SKM-1 treated with dmso at 0.1 percent for 144 hours (cell line): ENCODE results near the gene GNMT.

ENCODE experiments used
- DNase-seq: peaks from one replicate; lab custom pipeline; 2025; ENCODE audit not compliant: unreplicated experiment; lab: John Stamatoyannopoulos, UW

Gene GNMT

DNA sequence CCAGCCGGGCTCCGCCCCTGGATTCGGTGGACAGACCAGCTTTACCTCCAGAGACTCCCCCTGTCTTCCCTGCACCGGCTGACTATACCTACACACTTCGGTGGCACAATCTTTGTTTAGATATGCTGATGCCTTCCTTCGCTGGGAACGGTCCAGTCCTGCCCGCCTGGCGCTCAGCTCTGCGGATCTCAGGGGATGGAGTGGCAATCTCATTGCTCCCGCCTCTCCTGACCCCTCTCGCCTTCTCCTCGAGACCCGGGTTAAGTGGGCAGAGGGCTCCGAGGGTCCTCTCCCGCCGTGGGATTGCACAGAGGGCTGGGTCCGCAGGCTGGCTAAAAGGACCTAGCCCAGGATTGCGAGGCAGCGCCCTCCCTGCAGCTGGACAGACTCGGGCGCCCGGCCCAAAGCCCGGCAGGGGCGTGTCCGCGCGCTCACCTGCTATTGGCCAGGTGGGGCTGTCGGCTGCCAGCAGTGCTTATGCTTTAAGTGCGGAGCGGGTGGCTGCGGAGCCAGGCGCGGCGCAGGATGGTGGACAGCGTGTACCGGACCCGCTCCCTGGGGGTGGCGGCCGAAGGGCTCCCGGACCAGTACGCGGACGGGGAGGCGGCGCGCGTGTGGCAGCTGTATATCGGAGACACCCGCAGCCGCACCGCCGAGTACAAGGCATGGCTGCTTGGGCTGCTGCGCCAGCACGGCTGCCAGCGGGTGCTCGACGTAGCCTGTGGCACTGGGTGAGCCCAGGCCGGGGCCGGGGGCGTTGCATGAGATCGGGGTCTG lies at the start of gene GNMT:
Gene GNMT (plus strand): TSS at position 512 of the 777 bp plus-strand sequence. CDS start 14 bp downstream, at position 526.
- no peak for DNase-seq

DNA sequence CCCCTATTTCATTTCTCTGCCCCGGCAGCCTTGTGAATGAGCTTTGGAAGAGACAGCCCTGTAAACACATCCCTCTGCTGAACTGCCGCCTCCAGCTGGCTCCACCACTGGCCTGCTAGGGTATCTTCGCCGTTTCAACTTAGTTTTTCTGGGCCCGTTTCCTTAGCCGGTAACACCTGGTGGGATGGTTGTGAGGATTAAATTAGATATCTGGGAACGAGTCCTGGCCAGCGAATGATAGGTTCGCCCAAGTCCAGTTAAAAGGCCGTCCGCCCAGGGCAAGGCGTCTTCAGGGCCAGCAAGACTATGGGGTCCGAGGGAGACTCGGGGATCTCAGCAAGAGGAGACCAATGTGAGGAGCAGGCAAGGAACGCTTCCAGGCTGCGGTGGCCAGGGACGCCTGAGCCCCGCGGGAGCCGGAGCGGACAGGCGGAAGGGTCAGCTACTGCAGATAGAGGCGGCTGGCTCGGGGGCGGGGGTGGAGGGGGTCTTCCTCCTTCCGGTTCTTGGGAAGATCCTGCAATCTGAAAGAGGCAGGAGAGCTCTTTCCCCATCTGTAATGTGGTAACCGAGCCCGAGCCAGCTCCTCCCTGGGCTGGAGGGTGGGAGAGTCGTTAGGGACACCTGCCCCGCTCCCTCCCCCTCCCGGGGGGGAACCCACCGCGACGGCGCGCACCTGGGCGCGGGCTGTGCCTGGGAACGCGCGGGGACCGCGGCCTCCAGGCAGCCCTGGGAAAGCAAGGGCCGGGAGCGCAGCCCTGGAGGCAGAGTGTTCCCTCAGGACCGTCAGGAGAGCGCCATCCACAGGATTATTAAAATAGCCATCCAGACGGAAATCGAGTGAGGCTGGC lies 49.2 kb upstream of the GNMT start:
- DNase-seq = no peak

DNA sequence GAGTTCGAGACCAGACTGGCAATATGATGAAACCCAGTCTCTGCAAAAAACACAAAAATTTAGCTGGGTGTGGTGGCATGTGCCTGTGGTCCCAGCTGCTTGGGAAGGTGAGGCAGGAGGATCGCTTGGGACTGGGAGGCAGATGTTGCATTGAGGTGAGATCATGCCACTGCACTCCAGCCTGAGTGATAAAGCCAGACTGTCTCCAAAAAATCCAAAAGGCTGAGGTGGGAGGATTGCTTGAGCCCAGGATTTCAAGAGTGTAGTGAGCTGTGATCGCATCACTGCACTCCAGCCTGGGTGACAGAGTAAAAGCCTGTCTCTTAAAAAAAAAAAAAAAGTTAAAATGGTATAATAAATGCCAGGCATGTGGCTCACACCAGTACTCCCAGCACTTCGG lies 46.0 kb upstream of the GNMT start:
- DNase-seq = no peak

DNA sequence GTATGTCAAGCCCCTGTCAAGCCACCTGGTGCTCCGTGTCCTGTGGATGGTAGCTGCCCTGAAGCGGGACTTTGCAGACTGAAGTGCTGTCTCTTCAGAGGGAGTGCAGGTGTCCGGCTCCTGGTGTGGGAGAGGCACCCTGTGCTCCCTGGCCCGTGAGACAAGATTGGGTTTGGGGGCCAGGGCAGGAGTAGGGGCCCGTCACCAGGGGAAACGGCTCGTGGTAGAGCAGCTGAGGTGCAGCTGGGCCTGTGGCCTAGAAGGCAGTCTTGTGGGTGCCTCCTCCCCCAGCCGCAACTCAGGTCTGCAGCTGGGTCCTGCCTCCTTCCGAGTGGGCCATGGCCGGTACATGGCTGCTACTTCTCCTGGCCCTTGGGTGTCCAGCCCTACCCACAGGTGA lies 44.8 kb upstream of the GNMT start, which contains the start of gene PTCRA:
Gene PTCRA (plus strand): TSS at position 322 of the 400 bp plus-strand sequence. CDS start 17 bp downstream, at position 339.
- no peak for DNase-seq

DNA sequence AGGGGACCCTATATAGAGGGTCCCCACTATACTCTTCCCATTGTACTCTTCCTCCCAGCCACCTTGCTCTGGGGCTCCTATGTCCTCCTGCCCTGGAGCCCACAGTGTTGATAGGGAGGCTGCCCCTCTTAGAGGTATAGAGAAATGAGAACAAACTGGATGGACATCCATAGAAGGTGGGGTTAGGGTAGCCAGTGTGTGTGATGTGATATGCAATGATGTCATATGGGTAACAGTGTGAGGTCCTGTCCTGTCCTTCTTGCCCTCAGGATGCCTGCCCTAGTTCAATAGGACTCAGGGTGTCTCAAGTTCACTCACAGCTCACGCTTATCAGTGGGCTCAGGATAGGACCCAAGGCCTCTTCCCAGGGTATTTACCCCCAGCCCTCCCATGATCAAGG lies 44.3 kb upstream of the GNMT start:
- DNase-seq = no peak

DNA sequence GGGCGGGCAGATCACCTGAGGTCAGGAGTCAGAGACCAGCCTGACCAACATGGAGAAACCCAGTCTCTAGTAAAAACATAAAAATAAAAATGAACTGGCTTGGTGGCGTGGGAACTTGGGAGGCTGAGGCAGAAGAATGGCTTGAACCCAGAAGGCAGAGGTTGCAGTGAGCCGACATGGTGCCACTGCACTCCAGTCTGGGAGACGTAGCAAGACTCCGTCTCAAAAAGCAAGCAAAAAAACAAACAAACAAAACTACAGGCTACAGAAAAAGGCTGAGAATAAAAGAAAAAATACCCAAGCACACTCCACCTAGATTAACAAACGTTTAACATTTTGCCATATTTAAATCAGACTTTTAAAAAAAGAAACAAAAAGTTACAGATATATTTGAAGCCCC lies 38.8 kb upstream of the GNMT start:
- no peak for DNase-seq

DNA sequence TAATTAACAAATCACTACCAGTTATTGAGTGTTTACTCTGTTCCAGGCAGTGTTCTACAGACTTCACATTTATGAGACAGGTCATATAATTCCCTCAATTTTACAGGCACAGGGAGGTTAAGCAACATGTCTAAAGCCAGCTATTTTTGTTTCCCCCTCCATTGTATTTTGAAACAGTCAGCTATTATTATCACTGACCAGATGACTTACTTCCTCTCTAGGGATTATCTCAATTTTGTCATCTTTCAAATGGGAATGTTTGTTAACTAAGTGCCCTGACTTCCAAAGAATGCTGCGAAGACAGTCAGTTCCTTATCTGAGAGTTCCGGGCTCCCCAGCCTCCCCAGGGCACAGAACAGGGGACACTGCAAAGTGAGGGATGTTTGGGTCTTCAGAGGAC lies 36.9 kb upstream of the GNMT start:
- DNase-seq = peak; percentile 73

DNA sequence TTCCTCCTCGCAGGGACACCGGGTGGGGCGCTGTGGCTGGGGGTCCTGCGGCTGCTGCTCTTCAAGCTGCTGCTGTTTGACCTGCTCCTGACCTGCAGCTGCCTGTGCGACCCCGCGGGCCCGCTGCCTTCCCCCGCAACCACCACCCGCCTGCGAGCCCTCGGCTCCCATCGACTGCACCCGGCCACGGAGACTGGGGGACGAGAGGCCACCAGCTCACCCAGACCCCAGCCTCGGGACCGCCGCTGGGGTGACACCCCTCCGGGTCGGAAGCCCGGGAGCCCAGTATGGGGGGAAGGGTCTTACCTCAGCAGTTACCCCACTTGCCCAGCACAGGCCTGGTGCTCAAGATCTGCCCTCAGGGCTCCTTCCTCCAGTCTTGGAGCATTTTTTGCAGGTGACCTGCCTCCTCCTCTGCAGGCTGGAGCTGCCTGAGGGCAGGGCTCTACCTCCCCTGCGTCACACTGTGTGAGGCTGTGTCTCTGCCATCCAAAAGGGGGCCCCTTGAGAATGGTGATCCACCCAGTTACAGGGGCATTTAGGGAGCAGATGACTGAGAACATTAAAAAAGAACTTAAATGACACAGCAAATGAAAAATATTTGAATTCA lies 35.2 kb upstream of the GNMT start:
- no peak for DNase-seq

DNA sequence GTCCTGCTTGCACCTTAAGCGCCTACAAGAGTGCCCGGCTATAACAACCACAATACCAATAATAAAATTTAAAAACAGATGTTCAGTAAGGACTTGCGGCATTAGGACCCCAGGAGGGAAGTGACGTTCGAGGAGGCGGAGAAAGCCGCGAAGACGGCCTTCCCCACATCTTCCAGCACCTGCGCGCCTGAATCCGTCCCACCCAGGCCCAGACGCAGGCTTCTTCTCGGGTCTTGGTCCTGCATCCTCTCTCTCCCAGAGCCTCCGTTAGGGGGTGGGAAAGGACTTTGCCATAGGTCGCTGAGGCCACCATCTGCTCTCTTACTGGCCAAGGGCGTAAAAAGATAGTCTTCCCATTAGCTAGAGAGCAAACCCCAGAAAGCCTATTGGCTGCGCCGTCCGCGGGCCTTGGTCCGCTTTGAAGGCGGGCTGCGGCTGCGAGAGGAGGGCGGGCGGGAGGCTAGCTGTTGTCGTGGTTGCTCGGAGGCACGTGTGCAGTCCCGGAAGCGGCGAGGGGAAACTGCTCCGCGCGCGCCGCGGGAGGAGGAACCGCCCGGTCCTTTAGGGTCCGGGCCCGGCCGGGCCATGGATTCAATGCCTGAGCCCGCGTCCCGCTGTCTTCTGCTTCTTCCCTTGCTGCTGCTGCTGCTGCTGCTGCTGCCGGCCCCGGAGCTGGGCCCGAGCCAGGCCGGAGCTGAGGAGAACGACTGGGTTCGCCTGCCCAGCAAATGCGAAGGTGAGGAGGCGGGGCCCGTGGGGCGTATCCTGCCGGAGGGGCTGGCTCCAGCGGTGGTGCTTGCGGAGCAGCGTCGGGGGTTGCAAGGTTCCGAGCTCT lies 31.4 kb upstream of the GNMT start, which contains the start of gene CNPY3:
Gene CNPY3 (plus strand): TSS at position 495 of the 835 bp plus-strand sequence. CDS start 91 bp downstream, at position 586.
- peak; percentile 98 for DNase-seq

DNA sequence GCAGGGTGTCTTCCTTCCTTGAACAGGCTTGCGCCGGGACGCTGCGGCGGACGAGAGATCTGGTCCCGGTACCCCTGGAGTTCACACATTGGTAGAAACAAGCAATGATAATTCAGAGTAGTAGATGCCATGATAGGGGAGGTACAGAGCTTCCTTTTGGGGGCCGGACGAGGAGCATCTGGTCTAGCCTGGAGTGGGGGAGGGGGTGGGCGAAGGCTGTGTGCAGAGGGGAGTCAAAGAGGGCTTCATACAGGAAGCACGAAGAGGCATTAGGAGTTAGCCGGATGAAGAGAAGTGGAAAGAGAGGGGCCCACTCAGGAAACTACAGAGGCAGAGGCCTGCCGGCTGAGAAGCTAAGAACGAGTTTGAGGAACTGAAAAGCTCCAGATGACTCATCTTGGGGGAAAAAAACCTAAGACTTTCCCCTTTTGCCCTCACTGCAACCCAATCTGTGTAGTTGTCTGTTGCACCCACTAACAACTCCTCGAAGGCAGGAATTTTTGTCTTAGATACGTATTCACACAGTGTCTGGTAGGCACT lies 30.7 kb upstream of the GNMT start:
- peak; percentile 97 for DNase-seq

DNA sequence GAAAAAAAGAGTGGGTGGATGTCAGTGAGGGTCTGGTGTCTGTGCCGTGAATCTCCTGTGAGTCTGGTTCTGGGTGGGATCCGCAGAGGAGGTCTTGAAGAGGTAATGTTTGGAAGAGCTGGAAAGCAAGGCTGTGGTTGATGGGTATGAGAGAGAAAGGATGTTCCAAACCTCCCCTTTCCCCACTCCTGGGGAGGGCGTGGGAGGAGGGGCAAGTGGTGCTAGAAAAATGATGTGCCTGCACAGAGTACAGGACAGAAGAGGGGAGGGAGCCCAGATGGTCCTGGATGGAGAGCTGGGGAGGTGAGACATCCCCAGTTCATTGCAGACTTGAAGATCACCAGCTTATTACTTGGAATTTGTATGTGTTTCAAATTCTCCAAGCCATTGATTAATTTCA lies 28.1 kb upstream of the GNMT start:
- no peak for DNase-seq

DNA sequence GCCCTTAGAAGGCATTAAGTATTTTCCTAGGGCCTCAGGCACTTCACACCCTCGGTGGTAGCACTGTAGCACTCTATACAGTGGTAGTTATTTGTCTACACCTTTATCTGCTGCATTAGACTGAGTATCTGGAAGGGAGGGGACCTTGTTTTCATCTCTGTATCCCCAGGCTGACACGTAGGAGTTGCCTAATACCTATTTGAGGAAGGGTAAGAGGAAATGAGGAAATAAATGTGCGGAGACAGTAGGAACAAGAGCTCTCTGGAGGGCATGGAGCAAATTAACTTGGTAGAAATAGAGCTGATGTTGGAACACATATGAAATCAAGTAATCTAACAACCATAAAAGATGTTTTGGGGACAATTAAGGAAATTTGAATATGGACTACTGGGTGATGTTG lies 27.3 kb upstream of the GNMT start:
- peak; percentile 95 for DNase-seq

DNA sequence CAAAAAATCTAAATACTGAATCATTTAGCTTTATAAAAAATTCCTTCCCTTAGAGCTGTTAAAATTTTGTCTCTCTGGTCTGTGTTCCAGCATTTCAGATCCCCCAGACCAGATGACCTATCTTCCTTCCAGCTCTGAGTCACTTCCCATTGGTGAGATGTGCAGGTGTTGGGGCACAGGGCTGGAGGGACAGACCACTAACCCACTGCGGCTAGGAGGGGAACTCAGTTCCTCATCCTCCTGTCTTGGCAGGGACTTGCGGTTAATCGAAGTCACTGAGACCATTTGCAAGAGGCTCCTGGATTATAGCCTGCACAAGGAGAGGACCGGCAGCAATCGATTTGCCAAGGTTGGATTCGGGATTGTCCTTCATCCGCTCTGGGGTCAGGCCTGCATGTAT lies 25.2 kb upstream of the GNMT start:
- DNase-seq = peak; percentile 68

DNA sequence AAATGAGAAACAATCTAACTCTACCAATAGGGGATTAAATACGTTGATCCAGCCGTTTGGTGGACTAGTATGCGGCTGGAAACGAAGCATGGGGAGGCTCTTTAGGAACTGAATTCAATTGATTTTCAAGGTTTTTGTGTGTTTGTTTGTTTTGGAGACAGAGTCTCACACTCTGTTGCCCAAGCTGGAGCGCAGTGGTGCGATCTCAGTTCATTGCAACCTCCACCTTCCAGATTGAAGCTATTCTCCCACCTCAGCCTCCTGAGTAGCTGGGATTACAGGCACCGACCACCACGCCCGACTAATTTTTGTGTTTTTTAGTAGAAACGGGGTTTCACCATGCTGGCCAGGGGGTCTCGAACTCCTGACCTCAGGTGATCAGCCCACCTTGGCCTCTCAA lies 24.2 kb upstream of the GNMT start:
- DNase-seq = no peak

DNA sequence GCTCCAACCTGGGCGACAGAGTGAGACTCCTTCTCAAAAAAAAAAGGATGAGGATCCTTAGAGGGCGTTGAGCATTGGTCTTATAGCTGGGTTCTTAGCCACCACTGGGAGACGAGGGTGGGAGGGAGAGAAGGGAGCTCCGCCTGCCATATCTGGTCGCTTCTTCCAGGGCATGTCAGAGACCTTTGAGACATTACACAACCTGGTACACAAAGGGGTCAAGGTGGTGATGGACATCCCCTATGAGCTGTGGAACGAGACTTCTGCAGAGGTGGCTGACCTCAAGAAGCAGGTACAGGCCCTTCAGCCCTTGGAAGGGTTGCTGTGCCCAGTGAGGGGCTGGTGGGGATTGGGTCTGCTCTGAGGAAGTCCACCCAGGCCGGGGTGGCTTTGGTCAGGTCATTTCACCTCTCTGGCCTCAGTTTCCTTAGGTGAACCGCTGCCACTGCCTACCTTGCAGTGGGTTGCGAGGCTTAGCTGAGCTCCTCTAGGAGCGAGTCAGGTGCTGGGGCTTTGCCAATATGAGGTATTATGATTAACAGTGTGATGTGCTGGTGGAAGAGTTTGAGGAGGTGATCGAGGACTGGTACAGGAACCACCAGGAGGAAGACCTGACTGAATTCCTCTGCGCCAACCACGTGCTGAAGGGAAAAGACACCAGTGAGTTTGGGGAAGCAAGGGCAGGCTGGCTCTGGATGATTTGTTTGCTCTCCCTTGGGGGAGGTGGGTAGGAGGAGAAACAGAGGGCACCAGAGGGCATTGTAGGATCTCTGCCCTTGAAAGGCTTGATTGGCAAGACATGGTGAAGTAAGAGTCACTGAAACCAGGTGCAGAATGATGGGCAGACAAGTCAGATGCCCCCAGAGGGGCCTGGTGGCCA lies 22.8 kb upstream of the GNMT start:
- no peak for DNase-seq

DNA sequence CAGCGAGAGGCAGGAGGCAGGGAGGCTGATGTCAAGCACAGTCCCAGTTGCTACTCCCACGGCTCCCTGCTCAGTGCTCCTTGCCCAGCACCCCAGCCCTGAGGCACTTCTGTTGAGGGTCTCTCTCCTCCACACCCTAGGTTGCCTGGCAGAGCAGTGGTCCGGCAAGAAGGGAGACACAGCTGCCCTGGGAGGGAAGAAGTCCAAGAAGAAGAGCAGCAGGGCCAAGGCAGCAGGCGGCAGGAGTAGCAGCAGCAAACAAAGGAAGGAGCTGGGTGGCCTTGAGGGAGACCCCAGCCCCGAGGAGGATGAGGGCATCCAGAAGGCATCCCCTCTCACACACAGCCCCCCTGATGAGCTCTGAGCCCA lies 22.1 kb upstream of the GNMT start:
- no peak for DNase-seq

DNA sequence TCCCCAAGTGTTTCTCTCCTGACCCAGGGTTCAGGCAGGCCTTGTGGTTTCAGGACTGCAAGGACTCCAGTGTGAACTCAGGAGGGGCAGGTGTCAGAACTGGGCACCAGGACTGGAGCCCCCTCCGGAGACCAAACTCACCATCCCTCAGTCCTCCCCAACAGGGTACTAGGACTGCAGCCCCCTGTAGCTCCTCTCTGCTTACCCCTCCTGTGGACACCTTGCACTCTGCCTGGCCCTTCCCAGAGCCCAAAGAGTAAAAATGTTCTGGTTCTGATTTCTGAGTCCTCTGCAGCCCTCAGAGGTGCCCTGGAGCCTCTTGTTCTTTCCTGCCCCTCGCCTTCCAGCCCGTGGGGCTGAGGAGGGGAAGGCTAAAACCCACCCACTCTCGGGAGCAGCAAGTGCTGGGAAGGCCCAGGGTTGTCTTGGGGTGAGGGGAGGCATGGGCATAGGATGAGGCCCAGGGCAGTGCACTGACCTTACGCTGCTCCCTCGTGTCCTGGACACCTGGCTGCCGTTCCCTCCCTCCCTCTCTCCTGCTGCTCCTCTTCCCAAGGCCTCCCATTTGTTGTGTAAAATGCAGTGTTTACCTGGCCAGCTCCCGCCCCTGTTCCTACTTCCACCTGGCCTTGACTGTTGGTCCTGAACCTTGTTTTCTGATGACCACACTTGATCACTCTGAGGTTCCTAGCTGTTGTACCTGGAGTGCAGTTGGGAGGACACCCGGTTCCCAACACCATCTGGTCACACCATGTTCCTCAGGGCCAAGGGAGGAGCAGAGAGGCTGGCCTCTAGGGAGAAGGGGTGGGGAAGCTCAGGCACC lies 21.4 kb upstream of the GNMT start:
- no peak for DNase-seq

DNA sequence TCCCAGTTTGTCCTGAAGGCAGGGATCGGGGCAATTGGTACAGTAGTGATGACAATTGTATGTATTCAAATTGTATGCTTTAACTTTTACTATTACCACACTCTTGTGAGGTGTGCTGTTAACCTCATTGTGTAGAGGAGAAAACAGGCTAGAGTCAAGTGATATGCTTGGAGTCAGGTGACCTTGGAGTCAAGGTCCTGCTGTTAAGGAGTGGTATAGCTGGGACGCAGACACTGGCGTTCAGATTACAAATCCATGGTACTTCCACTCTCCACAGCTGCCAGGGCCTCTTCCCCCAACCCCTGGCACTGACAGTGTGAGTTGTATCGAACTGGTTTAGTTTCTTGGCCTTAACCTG lies 20.8 kb upstream of the GNMT start:
- no peak for DNase-seq
